PFSK-1 (cell line): ENCODE measurements around the gene FLOT2.

Experiments
- FOXP2 ChIP-seq: optimal IDR thresholded peaks from 2 replicates; pipeline ENCODE3; 2011; ENCODE audit warnings: borderline replicate concordance, control low read depth, inconsistent platforms; ENCODE audit not compliant: insufficient read depth; ENCODE audit errors: extremely low read length, extremely low read depth
- POLR2AphosphoS5 ChIP-seq: IDR thresholded peaks from 2 replicates; pipeline ENCODE4 v1.6.1; 2012; ENCODE audit warnings: low read depth, mild to moderate bottlenecking, control low read depth, low read length, moderate library complexity
- REST ChIP-seq, 2 experiments: IDR thresholded peaks; 2 replicates each; pipeline versions ENCODE4 v1.6.1 to v1.8.0; 2011 to 2012; ENCODE audit warnings: low read depth in 2 of 2, low read length in 2 of 2, control low read depth in 1 of 2, inconsistent platforms in 1 of 2, mild to moderate bottlenecking in 1 of 2, moderate library complexity in 1 of 2; ENCODE audit not compliant: insufficient read depth in 1 of 2
- SIN3A ChIP-seq: IDR thresholded peaks from 2 replicates; pipeline ENCODE4 v1.6.1; 2012; ENCODE audit warnings: mild to moderate bottlenecking, low read length, moderate library complexity, borderline replicate concordance; ENCODE audit not compliant: insufficient read depth
- TAF1 ChIP-seq: IDR thresholded peaks from 2 replicates; pipeline ENCODE4 v1.6.1; 2012; ENCODE audit warnings: low read length, control low read depth, borderline replicate concordance; ENCODE audit not compliant: insufficient read depth

- TF ChIP-seq TAF1, result no peak
- no peak for TF ChIP-seq SIN3A
- TF ChIP-seq REST (IDR thresholded peaks at IDR 0.05; ENCODE audit: insufficient read depth in 1 of 2, low read depth in 2 of 2, low read length in 2 of 2), result no peak
- TF ChIP-seq POLR2AphosphoS5, result no peak
- no peak for TF ChIP-seq FOXP2
These were observed 39.7 kb upstream of the FLOT2 start for GRCh38 chr17:28937044-28937729.
